MCF 10A (cell line): ENCODE measurements around the gene DUSP16. TPM values are rescaled to one million over a fixed set of nuclear protein-coding genes. Genes with fewer than 3 reads are reported as not detected.

Experiments used
- BruUV-seq: library from RNA; stranded (reverse); fragments of 400-500 nt; replicated peaks from 2 replicates; lab custom pipeline; 2021; lab: Mats Ljungman, UMichigan
- CTCF ChIA-PET: fragments of 300-600 bp; sonication (Branson Sonifier 250); formaldehyde crosslinking; extraction: SDS; loops from one replicate; lab custom pipeline; 2021; ENCODE audit warnings: antibody characterized with exemption, inconsistent platforms; lab: Yijun Ruan, JAX
- POLR2A ChIA-PET: fragments of 300-600, 350-650 bp; sonication (Branson Sonifier 250); formaldehyde crosslinking; extraction: SDS; loops from one replicate; lab custom pipeline; 2020; ENCODE audit warnings: antibody characterized with exemption, inconsistent platforms; lab: Yijun Ruan, JAX
- DNase-seq: peaks from one replicate; pipeline ENCODE4 v3.0.0-alpha.2; 2018; ENCODE audit not compliant: unreplicated experiment
- H3K27ac Mint-ChIP-seq: one replicate; pipeline ENCODE4 v1.8.0; 2022; ENCODE audit warnings: mild to moderate bottlenecking, low read depth, mixed read lengths; ENCODE audit not compliant: unreplicated experiment
- H3K27me3 Mint-ChIP-seq: one replicate; pipeline ENCODE4 v1.8.0; 2022; ENCODE audit warnings: mixed read lengths; ENCODE audit not compliant: insufficient read depth, unreplicated experiment
- H3K36me3 Mint-ChIP-seq: one replicate; pipeline ENCODE4 v1.8.0; 2022; ENCODE audit warnings: mild to moderate bottlenecking, moderate library complexity, mixed read lengths; ENCODE audit not compliant: insufficient read depth, unreplicated experiment
- H3K4me1 Mint-ChIP-seq: one replicate; pipeline ENCODE4 v1.8.0; 2022; ENCODE audit warnings: mixed read lengths; ENCODE audit not compliant: insufficient read depth, unreplicated experiment
- H3K4me3 Mint-ChIP-seq: one replicate; pipeline ENCODE4 v1.8.0; 2022; ENCODE audit warnings: mild to moderate bottlenecking, moderate library complexity, mixed read lengths; ENCODE audit not compliant: unreplicated experiment
- H3K9me3 Mint-ChIP-seq: one replicate; pipeline ENCODE4 v1.8.0; 2022; ENCODE audit warnings: mixed read lengths; ENCODE audit not compliant: unreplicated experiment
- CTCF ChIP-seq: fragments of 200-600 bp; IDR thresholded peaks from one replicate; pipeline ENCODE4 v1.8.0; 2022; ENCODE audit warnings: antibody characterized with exemption, mild to moderate bottlenecking; ENCODE audit not compliant: unreplicated experiment
- intact Hi-C: fragments of 100-400 bp; cut with micrococcal nuclease; formaldehyde crosslinking; loops from 2 replicates; pipeline ENCODE4 v1.14.1; 2022
- total RNA-seq: library from RNA; stranded (reverse); gene quantifications from 2 replicates; pipeline ENCODE4 v1.2.3, GENCODE V29; 2022

The DUSP16 gene
- total RNA-seq, 1 experiment from 2014 or later: 20.7 TPM

- Mint-ChIP-seq H3K9me3 (no peaks in the 10 kb centered on the region), H3K4me3 (no peak overlapping the region), H3K27me3 (no peaks in the 10 kb centered on the region), H3K36me3 (peaks cover 6% of the 10 kb centered on the region), H3K27ac (no peak overlapping the region), H3K4me1 (peaks cover 5% of the 10 kb centered on the region)
- no TSS peak for BruUV-seq
- TF ChIP-seq CTCF: no peak
- ChIA-PET CTCF (no interaction called here), POLR2A (interaction anchor here (2.1 kb wide), 1 partner anchor 9 kb away, joined by 5 read pairs; no protein-coding TSS in a partner anchor)
- DNase-seq: no peak
- intact Hi-C loops: no loop called here
Observed at GRCh38 chr12:12542286-12542685, 20.4 kb downstream of the DUSP16 start.

GRCh38 chr12:12541782-12542181, 20.9 kb downstream of the DUSP16 start:
- Mint-ChIP-seq H3K4me1 (peaks cover 5% of the 10 kb centered on the region), H3K36me3 (peaks cover 6% of the 10 kb centered on the region), H3K27me3 (no peaks in the 10 kb centered on the region), H3K9me3 (no peaks in the 10 kb centered on the region), H3K4me3 (no peak overlapping the region), H3K27ac (no peak overlapping the region)
- POLR2A ChIA-PET: interaction anchor here (0.6 to 2.1 kb wide), 2 partner anchors 9 to 15 kb away, joined by 3 to 5 read pairs; no protein-coding TSS in a partner anchor
- DNase-seq: no peak
- CTCF ChIA-PET: no interaction called here
- BruUV-seq: no TSS peak
- intact Hi-C loops: no loop called here
- no peak for TF ChIP-seq CTCF

- CTCF ChIA-PET: interaction anchor here (0.6 kb wide), 1 partner anchor 172 kb away, joined by 4 read pairs; no protein-coding TSS in a partner anchor
Observed at GRCh38 chr12:12540261-12541013, 22.2 kb downstream of the DUSP16 start.

More at GRCh38 chr12:12540261-12541013, 22.2 kb downstream of the DUSP16 start:
- no peaks in the 10 kb centered on the region for H3K9me3 Mint-ChIP-seq
- no peak for DNase-seq
- no peaks in the 10 kb centered on the region for H3K27me3 Mint-ChIP-seq
- TF ChIP-seq CTCF: no peak
- H3K27ac Mint-ChIP-seq: no peak overlapping the region
- BruUV-seq: no TSS peak
- peaks cover 5% of the 10 kb centered on the region for H3K4me1 Mint-ChIP-seq
- intact Hi-C loops: no loop called here
- no peak overlapping the region for H3K4me3 Mint-ChIP-seq
- POLR2A ChIA-PET: interaction anchor here (0.8 to 1.2 kb wide), 2 partner anchors 15 to 21 kb away, joined by 3 to 5 read pairs; no protein-coding TSS in a partner anchor
- H3K36me3 Mint-ChIP-seq: peaks cover 6% of the 10 kb centered on the region
